ENCODE measurements around the gene OXNAD1.

- TF ChIP-seq CTCF (IDR thresholded peaks at IDR 0.05; ENCODE audit: poor library complexity): no peak
- no peak for TF ChIP-seq EZH2 (IDR thresholded peaks at IDR 0.05; ENCODE audit: borderline replicate concordance)
- no peak for TF ChIP-seq EZH2phosphoT487 (IDR thresholded peaks at IDR 0.05; ENCODE audit: low read depth, severe bottlenecking, unreplicated experiment)
Observed at GRCh38 chr3:16248556-16248955, 16.5 kb upstream of the OXNAD1 start.
